AML-193 (cell line): Measurements from ENCODE around the gene USP13.
A peak's percentile ranks its signal among the peaks of the same experiment; 100 is the strongest.
"Not testable (repeated sequence)": the region's sequence is repeated elsewhere in the genome, so short reads cannot be mapped to it uniquely, and the experiment has no call there.

Source experiments
- DNase-seq, 2 experiments: peaks; one replicate each; lab custom pipeline; 2025; lab: John Stamatoyannopoulos, UW

Gene USP13, protein sequence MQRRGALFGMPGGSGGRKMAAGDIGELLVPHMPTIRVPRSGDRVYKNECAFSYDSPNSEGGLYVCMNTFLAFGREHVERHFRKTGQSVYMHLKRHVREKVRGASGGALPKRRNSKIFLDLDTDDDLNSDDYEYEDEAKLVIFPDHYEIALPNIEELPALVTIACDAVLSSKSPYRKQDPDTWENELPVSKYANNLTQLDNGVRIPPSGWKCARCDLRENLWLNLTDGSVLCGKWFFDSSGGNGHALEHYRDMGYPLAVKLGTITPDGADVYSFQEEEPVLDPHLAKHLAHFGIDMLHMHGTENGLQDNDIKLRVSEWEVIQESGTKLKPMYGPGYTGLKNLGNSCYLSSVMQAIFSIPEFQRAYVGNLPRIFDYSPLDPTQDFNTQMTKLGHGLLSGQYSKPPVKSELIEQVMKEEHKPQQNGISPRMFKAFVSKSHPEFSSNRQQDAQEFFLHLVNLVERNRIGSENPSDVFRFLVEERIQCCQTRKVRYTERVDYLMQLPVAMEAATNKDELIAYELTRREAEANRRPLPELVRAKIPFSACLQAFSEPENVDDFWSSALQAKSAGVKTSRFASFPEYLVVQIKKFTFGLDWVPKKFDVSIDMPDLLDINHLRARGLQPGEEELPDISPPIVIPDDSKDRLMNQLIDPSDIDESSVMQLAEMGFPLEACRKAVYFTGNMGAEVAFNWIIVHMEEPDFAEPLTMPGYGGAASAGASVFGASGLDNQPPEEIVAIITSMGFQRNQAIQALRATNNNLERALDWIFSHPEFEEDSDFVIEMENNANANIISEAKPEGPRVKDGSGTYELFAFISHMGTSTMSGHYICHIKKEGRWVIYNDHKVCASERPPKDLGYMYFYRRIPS

GRCh38 chr3:179652447-179653095, at the start of gene USP13:
TSS of gene USP13 (plus strand) at chr3:179653040. CDS start at chr3:179653226, 186 bp downstream.
- peak; percentile 48 to 64 for DNase-seq

GRCh38 chr3:179603321-179603720, 49.5 kb upstream of the USP13 start:
- DNase-seq, result peak; percentile 45 to 65

- peak; percentile 56 to 60 for DNase-seq
Observed at GRCh38 chr3:179603831-179604230, 49.0 kb upstream of the USP13 start.

- peak; percentile 99 for DNase-seq
Observed at GRCh38 chr3:179604321-179605078, 48.3 kb upstream of the USP13 start, which contains the start of the genes MRPL47 and NDUFB5. TSS of gene MRPL47 (minus strand) at chr3:179604638. CDS start at chr3:179604624, 14 bp downstream. TSS of gene NDUFB5 (plus strand) at chr3:179604794. CDS start at chr3:179604816, 22 bp downstream.

DNA sequence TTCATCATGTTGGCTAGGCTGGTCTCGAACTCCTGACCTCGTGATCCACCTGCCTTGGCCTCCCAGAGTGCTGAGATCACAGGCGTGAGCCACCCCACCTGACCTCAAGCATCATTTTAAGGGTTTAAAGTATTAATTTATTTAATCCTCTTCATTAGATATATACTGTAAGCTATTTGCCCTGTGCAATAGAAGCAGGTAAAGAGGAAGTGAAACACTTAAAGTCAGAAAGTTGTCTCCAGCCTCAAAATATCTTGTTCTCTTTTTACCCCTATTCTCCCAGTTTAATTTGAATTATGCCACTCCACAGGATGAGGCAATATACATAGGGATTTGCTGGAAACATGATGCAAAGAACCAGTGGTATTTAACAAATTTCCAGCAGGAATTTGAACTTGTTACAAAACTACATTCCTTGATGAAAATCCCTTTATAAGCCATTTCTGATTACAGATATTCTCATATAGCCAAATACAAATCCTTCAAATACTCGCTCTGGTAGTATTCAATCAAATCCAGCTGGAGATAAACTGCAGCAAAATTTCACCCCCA, 46.2 kb upstream of the USP13 start:
- DNase-seq, result peak; percentile 15 to 25

- DNase-seq, result peak in 1 of 2 experiments; percentile 28
Observed at GRCh38 chr3:179608931-179609720, 43.7 kb upstream of the USP13 start.

DNA sequence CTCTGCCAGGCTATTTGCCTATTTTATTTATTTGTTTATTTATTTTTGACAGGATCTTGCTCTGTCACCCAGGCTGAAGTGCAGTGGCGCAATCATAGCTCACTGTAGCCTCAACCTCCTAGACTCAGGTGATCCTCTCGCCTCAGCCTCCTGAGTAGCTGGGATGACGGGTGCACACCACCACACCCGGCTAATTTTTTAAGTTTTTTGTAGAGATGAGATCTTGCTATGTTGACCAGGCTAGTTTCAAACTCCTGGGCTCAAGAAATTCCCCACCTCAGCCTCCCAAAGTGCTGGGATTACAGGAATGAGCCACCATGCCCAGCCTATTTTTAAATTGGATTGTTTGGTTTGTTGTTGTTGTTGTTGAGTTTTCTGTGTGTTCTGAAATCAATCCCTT, 42.8 kb upstream of the USP13 start:
- DNase-seq, result no peak

DNA sequence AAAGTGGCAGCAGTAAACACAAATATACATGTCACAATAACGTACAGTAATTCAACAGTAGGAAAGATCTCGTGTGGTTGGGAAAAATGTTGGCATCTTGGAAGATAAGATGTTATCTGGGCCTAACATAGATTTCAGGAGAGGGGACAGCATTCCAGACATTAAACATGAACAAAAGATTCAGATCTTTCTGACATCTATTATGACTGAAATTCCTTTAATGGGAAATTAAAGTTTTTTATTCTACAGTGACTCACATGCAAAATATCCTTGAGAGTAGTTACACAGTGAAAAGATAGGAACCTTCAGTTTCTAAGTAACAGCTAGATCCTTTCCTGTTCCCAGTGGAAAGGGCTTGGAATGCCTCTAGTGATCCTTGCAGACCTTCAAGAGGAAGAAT, 39.0 kb upstream of the USP13 start:
- no peak for DNase-seq

- DNase-seq, result peak in 1 of 2 experiments; percentile 17
Observed at GRCh38 chr3:179615458-179616173, 37.2 kb upstream of the USP13 start.

GRCh38 chr3:179622023-179622422, 30.8 kb upstream of the USP13 start:
- no peak for DNase-seq

GRCh38 chr3:179624451-179624850, 28.4 kb upstream of the USP13 start:
- DNase-seq, result no peak

- DNase-seq, result no peak
Observed at GRCh38 chr3:179630753-179631451, 21.9 kb upstream of the USP13 start.

- DNase-seq, result no peak
Observed at GRCh38 chr3:179640469-179640868, 12.4 kb upstream of the USP13 start.

DNA sequence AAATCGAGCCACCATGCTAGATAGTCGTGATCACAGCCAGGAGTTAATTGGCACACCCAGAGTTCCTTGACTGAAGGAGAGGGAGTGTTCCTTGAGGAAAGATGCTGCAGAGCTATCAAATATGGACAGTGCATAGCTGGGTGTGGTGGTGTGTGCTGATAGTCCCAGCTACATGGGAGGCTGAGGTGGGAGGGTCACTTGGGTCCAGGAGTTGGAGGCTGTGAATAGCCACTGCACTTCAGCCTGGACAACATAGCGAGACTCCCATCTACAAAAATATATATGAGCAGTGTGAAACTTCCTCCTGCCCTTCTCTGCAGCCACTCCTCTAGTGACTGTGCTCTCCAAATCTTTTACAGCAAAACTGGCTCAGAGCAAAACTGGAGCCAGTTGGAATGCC, 10.0 kb upstream of the USP13 start:
- no peak for DNase-seq

DNA sequence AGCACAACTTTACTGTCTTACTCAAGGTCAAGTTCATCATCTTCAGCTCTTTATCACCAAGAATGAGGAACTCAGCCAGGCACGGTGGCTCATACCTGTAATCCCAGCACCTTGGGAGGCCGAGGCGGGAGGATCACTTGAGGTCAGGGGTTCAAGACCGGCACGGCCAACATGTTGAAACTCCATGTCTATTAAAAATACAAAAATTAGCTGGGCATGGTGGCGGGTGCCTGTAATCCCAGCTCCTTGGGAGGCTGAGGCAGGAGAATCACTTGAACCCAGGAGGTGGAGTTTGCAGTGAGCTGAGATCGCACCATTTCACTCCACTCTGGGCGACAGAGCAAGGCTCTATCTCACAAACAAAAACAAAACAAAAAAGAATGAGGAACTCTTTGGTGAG, 9.0 kb upstream of the USP13 start:
- DNase-seq, result not testable (repeated sequence)

DNA sequence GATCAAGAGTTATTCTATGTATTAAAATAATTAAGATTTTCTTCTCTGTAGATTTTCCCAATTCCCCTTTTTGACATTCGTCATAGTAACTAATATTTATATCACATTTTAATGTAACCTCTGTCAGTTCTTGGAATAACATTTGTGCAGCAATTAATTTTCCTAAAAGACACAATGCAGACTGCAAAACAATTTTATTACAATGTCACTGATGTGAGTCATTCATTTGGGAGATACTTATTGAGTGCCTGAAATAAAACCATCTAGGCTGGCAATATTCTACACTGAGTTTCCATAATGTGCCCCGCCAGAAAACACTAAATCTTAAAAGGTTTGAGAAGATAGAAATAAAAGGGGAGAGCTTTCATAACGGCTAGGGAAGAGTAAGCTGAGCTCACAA, 6.7 kb upstream of the USP13 start:
- DNase-seq, result no peak

- no peak for DNase-seq
Observed at GRCh38 chr3:179651687-179652446, 973 bp upstream of the USP13 start.

DNA sequence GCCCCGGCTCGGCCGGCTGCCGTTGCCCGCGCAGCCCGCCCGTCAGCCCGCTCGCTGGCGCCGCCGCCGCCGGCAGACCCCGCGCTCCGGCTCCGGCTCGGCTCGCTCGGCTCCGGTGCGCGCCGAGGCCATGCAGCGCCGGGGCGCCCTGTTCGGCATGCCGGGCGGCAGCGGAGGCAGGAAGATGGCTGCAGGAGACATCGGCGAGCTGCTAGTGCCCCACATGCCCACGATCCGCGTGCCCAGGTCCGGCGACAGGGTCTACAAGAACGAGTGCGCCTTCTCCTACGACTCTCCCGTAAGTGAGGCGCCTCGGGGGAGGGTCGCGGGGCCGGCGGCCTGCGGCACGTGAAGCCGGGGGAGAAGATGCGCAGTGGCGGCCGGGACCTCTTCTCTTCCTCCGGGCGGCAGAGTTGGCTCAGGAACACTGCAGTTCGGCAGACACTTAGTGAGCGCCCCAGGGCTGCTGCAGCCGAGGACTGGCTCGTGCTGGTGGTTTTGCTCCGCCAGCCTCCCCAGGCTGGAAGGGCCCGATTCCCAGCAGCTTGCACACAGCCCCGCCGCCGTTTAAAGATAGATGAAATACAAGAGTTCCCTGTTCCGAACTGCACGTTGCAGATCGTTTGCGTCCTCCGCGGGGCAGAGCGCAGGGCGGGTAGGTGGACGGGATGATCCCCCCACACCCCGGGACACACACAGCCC, 407 bp downstream of the USP13 start:
- peak; percentile 75 to 76 for DNase-seq
